Adipocyte (in vitro differentiated cells): Measurements from ENCODE around the gene DLGAP5.
A peak's percentile ranks its signal among the peaks of the same experiment; 100 is the strongest.

ENCODE experiments used
- DNase-seq: peaks from one replicate; pipeline ENCODE4 v3.0.0-alpha.2; 2015; ENCODE audit warnings: low read depth
- H3K27me3 ChIP-seq: replicated peaks from 2 replicates; pipeline ENCODE4 v1.7.0; 2013; ENCODE audit warnings: mild to moderate bottlenecking, low read length, moderate library complexity; ENCODE audit not compliant: control insufficient read depth, insufficient read depth
- H3K36me3 ChIP-seq: 2 replicates; pipeline ENCODE4 v1.7.0; 2013; ENCODE audit warnings: low read length, mild to moderate bottlenecking, moderate library complexity; ENCODE audit not compliant: control insufficient read depth, insufficient read depth, severe bottlenecking
- H3K4me1 ChIP-seq: 2 replicates; pipeline ENCODE4 v1.7.0; 2013; ENCODE audit warnings: mild to moderate bottlenecking, low read length, moderate library complexity; ENCODE audit not compliant: control insufficient read depth, insufficient read depth
- H3K4me3 ChIP-seq: 2 replicates; pipeline ENCODE4 v1.7.0; 2013; ENCODE audit warnings: mild to moderate bottlenecking, low read length, moderate library complexity
- H3K9ac ChIP-seq: 2 replicates; pipeline ENCODE4 v1.7.0; 2013; ENCODE audit warnings: mild to moderate bottlenecking, low read length, moderate library complexity
- H3K9me3 ChIP-seq: 2 replicates; pipeline ENCODE4 v1.7.0; 2013; ENCODE audit warnings: mild to moderate bottlenecking, low read length, moderate library complexity; ENCODE audit not compliant: control insufficient read depth

The DLGAP5 gene

GRCh38 chr14:55105991-55106390 is 85.4 kb downstream of the DLGAP5 start:
- peaks cover 7% of the 10 kb centered on the region for H3K9me3 ChIP-seq
- peaks cover 62% of the 10 kb centered on the region for H3K4me1 ChIP-seq
- no peaks in the 10 kb centered on the region for H3K27me3 ChIP-seq
- no peak for DNase-seq
- no peaks in the 10 kb centered on the region for H3K36me3 ChIP-seq
- no peak overlapping the region for H3K4me3 ChIP-seq
- peak overlapping the region; percentile 27 for H3K9ac ChIP-seq

- DNase-seq: no peak
- Histone ChIP-seq H3K9ac (peak overlapping the region; percentile 91), H3K4me3 (peak overlapping the region; percentile 71), H3K27me3 (no peaks in the 10 kb centered on the region), H3K36me3 (no peaks in the 10 kb centered on the region), H3K9me3 (peaks cover 7% of the 10 kb centered on the region), H3K4me1 (peaks cover 72% of the 10 kb centered on the region)
These were observed 87.1 kb downstream of the DLGAP5 start for GRCh38 chr14:55103971-55104954.

GRCh38 chr14:55103005-55103640 is 88.3 kb downstream of the DLGAP5 start:
- DNase-seq: peak; percentile 95

GRCh38 chr14:55102141-55102621 is 89.2 kb downstream of the DLGAP5 start:
- H3K4me1 ChIP-seq: peaks cover 57% of the 10 kb centered on the region
- H3K4me3 ChIP-seq: peak overlapping the region; percentile 71

More at GRCh38 chr14:55103005-55103640, 88.3 kb downstream of the DLGAP5 start:
- no peaks in the 10 kb centered on the region for H3K36me3 ChIP-seq
- H3K4me1 ChIP-seq: peaks cover 63% of the 10 kb centered on the region
- peaks cover 7% of the 10 kb centered on the region for H3K9me3 ChIP-seq
- H3K4me3 ChIP-seq: peak overlapping the region; percentile 71
- peak overlapping the region; percentile 91 for H3K9ac ChIP-seq
- H3K27me3 ChIP-seq: no peaks in the 10 kb centered on the region

GRCh38 chr14:55101698-55102097 is 89.7 kb downstream of the DLGAP5 start:
- peaks cover 7% of the 10 kb centered on the region for H3K9me3 ChIP-seq
- DNase-seq: no peak
- no peaks in the 10 kb centered on the region for H3K27me3 ChIP-seq
- H3K9ac ChIP-seq: peak overlapping the region; percentile 44
- no peak overlapping the region for H3K4me3 ChIP-seq
- peaks cover 57% of the 10 kb centered on the region for H3K4me1 ChIP-seq
- no peaks in the 10 kb centered on the region for H3K36me3 ChIP-seq

More at GRCh38 chr14:55102141-55102621, 89.2 kb downstream of the DLGAP5 start:
- Histone ChIP-seq H3K9ac (peak overlapping the region; percentile 91), H3K9me3 (peaks cover 7% of the 10 kb centered on the region), H3K27me3 (no peaks in the 10 kb centered on the region), H3K36me3 (no peaks in the 10 kb centered on the region)
- DNase-seq: peak; percentile 98

GRCh38 chr14:55099756-55100155 is 91.6 kb downstream of the DLGAP5 start:
- H3K4me3 ChIP-seq: peak overlapping the region; percentile 29
- peak overlapping the region; percentile 10 for H3K9ac ChIP-seq
- no peaks in the 10 kb centered on the region for H3K36me3 ChIP-seq
- peaks cover 48% of the 10 kb centered on the region for H3K4me1 ChIP-seq
- H3K27me3 ChIP-seq: no peaks in the 10 kb centered on the region
- DNase-seq: peak; percentile 63
- H3K9me3 ChIP-seq: peaks cover 7% of the 10 kb centered on the region

- no peak overlapping the region for H3K4me3 ChIP-seq
- no peaks in the 10 kb centered on the region for H3K36me3 ChIP-seq
- DNase-seq: no peak
- no peak overlapping the region for H3K9ac ChIP-seq
- H3K27me3 ChIP-seq: no peaks in the 10 kb centered on the region
- H3K9me3 ChIP-seq: no peaks in the 10 kb centered on the region
- H3K4me1 ChIP-seq: peaks cover 39% of the 10 kb centered on the region
These were observed 92.9 kb downstream of the DLGAP5 start for GRCh38 chr14:55098561-55098898.
